ACC112 (cell line): ENCODE results near the gene EFCAB12.
A peak's percentile ranks its signal among the peaks of the same experiment; 100 is the strongest.

Experiments
- H2AFZ ChIP-seq: fragments of 200-600 bp; sonication (generic); one replicate; pipeline ENCODE4 v1.6.0; 2017; ENCODE audit warnings: antibody characterized with exemption, low read length; ENCODE audit not compliant: unreplicated experiment
- H3K27ac ChIP-seq: fragments of 200-600 bp; sonication (generic); 2 replicates; pipeline ENCODE4 v1.5.1; 2014; ENCODE audit warnings: low read depth, mild to moderate bottlenecking, antibody characterized with exemption, low read length, moderate library complexity
- H3K27me3 ChIP-seq: fragments of 200-600 bp; sonication (generic); 2 replicates; pipeline ENCODE4 v1.6.1; 2014; ENCODE audit warnings: mild to moderate bottlenecking, antibody characterized with exemption, low read length, moderate library complexity, mixed read lengths; ENCODE audit not compliant: insufficient read depth
- H3K36me3 ChIP-seq: fragments of 200-600 bp; sonication (generic); 2 replicates; pipeline ENCODE4 v1.6.1; 2016; ENCODE audit warnings: mild to moderate bottlenecking, antibody characterized with exemption, low read length, moderate library complexity, mixed read lengths; ENCODE audit not compliant: insufficient read depth
- H3K4me1 ChIP-seq: fragments of 200-600 bp; sonication (generic); one replicate; pipeline ENCODE4 v1.6.1; 2016; ENCODE audit warnings: low read length, mixed read lengths; ENCODE audit not compliant: insufficient read depth, unreplicated experiment, control insufficient read depth
- H3K4me3 ChIP-seq: fragments of 200-600 bp; sonication (generic); 2 replicates; pipeline ENCODE4 v1.5.1; 2014; ENCODE audit warnings: mild to moderate bottlenecking, low read depth, low read length
- H3K79me2 ChIP-seq: fragments of 200-600 bp; sonication (generic); one replicate; pipeline ENCODE4 v1.6.0; 2016; ENCODE audit warnings: low read length; ENCODE audit not compliant: control insufficient read depth, unreplicated experiment, insufficient read depth

Gene EFCAB12

DNA sequence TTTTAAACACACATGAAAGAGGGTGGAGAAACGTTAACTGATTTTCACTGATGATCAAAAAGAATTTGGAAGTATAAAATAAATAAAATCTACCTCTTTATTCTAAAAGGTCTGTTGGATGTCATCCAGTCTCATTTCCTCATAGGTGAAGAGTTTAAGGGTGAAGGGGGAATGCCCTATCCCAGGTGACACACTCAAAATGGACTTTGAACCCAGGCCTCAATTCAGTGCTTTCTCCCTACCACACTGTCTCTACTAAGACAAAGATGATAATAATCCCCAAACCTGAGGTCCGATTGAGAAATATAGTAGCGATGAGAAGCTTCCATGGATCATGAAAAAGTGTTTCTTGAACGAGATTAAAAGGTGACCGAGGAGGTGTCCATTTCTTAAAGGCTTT lies 5.1 kb upstream of the EFCAB12 start:
- Histone ChIP-seq H3K36me3 (peaks cover 45% of the 10 kb centered on the region), H3K4me1 (peaks cover 34% of the 10 kb centered on the region), H3K27ac (no peak overlapping the region), H3K79me2 (peaks cover 31% of the 10 kb centered on the region), H2AFZ (no peak overlapping the region), H3K4me3 (no peak overlapping the region), H3K27me3 (no peaks in the 10 kb centered on the region)

DNA sequence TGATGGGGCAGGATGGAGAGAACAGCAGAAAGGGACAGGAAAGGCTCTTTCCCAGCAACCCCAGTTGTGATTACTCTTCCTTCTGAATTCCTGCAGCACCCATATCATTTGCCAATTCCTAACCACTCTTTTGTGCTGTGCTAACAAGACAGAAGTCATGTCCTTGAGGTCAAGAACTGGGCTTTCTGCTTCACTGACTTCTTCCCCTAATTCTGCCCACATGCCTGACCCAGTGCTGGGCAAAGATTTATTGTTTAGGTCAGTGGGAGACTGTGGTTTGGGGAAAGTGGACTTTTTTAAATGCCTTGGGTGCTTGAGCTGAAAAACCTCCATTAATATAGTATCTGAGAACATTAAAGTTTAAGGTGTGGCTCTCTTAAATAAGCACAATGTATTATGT lies 4.2 kb upstream of the EFCAB12 start:
- Histone ChIP-seq H3K27ac (no peak overlapping the region), H3K36me3 (peaks cover 45% of the 10 kb centered on the region), H2AFZ (no peak overlapping the region), H3K79me2 (peaks cover 22% of the 10 kb centered on the region), H3K27me3 (no peaks in the 10 kb centered on the region; the same call in 1 of the 2 replicates), H3K4me3 (no peak overlapping the region), H3K4me1 (peaks cover 29% of the 10 kb centered on the region)

DNA sequence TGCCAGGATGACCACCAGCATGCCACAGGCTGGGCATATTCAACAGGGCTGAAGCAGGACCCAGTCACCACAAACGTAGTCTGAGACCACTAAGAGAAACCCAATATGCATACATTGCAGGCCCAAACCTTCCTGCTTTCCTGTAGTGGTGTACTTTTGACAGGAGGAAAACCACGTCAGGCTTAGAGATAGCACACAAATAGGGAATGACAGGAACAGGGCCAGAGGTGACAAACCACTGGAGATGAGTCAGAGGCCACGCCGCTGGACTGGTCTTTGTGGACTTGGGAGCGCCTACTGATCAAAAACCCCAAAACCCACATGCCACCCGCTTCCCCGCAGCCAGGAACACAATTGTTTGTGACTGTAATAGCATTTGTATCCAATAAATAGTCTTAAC lies 3.6 kb upstream of the EFCAB12 start:
- H3K36me3 ChIP-seq: peaks cover 43% of the 10 kb centered on the region
- H3K79me2 ChIP-seq: peaks cover 18% of the 10 kb centered on the region
- no peak overlapping the region for H3K27ac ChIP-seq
- H3K4me3 ChIP-seq: no peak overlapping the region
- no peaks in the 10 kb centered on the region; the same call in 1 of the 2 replicates for H3K27me3 ChIP-seq
- peaks cover 28% of the 10 kb centered on the region for H3K4me1 ChIP-seq
- no peak overlapping the region for H2AFZ ChIP-seq

DNA sequence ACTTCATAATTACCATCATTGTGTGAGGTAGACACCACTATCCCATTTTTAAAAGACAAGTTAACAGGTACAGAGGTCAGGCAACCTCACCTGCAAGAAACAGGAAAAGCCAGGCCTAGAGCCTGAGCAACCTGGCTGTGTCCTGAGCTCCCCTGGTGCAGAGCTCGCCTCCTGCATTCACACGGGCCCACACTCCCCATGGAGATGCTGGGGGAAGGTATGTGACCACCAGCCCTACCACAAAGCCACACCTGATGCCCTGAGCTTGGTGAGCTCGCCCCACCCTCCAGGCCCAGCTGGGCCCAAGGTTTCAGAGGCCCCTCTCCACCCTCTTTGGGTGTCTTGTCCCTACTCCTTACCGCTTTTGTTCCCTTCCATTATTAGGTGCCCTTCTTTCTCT lies 1.2 kb upstream of the EFCAB12 start:
- H3K4me1 ChIP-seq: peaks cover 6% of the 10 kb centered on the region
- peaks cover 30% of the 10 kb centered on the region for H3K36me3 ChIP-seq
- H3K4me3 ChIP-seq: no peak overlapping the region
- H2AFZ ChIP-seq: no peak overlapping the region
- no peaks in the 10 kb centered on the region; the same call in 1 of the 2 replicates for H3K27me3 ChIP-seq
- H3K79me2 ChIP-seq: no peaks in the 10 kb centered on the region
- no peak overlapping the region for H3K27ac ChIP-seq

DNA sequence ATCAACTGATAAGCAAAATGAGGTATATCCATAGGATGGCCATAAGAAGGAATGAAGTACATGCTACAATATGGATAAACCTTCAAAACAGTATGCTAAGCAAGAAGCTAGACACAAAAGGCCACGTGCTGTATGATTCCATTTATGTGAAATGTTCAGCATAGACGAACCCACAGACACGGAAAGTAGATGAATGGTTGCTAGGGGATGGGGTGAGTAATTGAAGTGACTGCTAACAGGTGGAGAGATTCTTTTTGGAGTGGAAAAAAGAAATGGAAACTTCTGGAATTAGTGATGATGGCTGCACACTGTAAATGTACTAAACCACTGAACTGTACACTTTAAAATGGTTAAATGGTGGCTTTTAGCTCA lies 630 bp upstream of the EFCAB12 start:
- no peaks in the 10 kb centered on the region; the same call in 1 of the 2 replicates for H3K27me3 ChIP-seq
- H3K27ac ChIP-seq: peak overlapping the region; percentile 21; the same call in 1 of the 2 replicates
- H3K4me1 ChIP-seq: peaks cover 6% of the 10 kb centered on the region
- H3K4me3 ChIP-seq: peak overlapping the region; percentile 81
- no peaks in the 10 kb centered on the region for H3K79me2 ChIP-seq
- H3K36me3 ChIP-seq: peaks cover 27% of the 10 kb centered on the region
- H2AFZ ChIP-seq: peak overlapping the region; percentile 71

DNA sequence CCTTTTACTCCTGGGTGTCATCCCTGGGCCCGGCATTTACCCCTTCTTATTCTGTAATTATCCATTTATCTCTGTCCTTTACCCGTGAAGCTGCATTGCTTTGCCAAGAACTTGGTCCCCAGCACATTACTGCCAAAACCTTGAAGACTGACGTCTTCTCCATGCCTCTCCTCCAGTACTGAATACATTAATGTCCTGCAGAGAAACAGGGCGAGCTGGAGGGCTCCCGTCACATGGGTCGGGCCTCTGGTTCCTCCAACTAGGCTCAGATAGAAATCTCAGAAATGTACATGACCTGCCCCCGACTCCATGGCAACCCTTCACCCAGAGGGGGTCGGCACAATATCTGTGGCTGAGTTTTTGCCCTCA lies 445 bp downstream of the EFCAB12 start:
- Histone ChIP-seq H3K4me1 (peaks cover 10% of the 10 kb centered on the region), H2AFZ (peak overlapping the region; percentile 61), H3K27me3 (no peaks in the 10 kb centered on the region; the same call in 1 of the 2 replicates), H3K4me3 (peak overlapping the region; percentile 81), H3K27ac (no peak overlapping the region), H3K79me2 (no peaks in the 10 kb centered on the region), H3K36me3 (peaks cover 17% of the 10 kb centered on the region)

DNA sequence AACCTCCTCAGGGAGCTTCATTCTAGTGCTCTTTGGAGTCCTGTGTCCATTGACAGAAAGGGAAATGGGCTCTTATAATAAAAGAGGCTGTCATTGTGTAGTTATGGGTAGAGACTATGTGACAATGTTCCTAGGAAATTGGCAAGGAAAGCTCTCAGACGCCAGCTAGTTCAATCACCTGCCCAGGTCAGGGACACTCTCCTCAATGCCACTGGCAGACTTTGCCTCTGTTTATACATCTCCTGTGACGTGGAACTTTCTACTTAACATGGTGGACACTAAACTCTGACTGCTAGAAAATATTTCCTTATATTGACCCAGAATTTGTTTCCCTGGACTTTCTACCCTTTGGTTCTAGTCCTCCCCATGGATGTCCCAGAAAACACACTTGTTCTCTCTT lies 2.8 kb downstream of the EFCAB12 start:
- Histone ChIP-seq H3K4me3 (no peak overlapping the region), H3K36me3 (no peaks in the 10 kb centered on the region), H3K79me2 (no peaks in the 10 kb centered on the region), H3K27ac (no peak overlapping the region), H3K4me1 (peaks cover 10% of the 10 kb centered on the region), H3K27me3 (no peaks in the 10 kb centered on the region; the same call in 1 of the 2 replicates), H2AFZ (no peak overlapping the region)

DNA sequence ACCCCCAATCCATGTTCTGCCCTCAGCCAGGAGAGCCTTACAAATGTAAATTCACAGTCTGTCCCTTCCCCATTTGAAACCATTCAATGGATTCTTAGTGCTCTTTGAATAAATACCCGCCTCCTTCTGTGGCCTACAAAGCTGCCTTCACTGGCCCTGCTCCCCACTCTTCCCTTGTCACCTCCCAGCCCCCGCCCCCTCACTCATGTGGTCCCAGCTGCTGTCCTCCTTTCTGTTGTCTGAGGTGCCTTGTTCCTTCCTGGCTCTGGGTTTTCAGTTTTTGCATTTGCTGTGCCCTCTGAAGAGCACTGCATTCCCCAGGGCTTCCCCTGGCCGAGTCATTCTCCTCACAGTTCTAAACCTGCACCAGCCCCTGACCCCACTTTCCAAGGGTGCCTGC lies 3.2 kb downstream of the EFCAB12 start:
- Histone ChIP-seq H3K36me3 (no peaks in the 10 kb centered on the region), H3K27ac (no peak overlapping the region), H3K27me3 (no peaks in the 10 kb centered on the region; the same call in 1 of the 2 replicates), H2AFZ (no peak overlapping the region), H3K79me2 (no peaks in the 10 kb centered on the region), H3K4me3 (no peak overlapping the region), H3K4me1 (peaks cover 10% of the 10 kb centered on the region)

DNA sequence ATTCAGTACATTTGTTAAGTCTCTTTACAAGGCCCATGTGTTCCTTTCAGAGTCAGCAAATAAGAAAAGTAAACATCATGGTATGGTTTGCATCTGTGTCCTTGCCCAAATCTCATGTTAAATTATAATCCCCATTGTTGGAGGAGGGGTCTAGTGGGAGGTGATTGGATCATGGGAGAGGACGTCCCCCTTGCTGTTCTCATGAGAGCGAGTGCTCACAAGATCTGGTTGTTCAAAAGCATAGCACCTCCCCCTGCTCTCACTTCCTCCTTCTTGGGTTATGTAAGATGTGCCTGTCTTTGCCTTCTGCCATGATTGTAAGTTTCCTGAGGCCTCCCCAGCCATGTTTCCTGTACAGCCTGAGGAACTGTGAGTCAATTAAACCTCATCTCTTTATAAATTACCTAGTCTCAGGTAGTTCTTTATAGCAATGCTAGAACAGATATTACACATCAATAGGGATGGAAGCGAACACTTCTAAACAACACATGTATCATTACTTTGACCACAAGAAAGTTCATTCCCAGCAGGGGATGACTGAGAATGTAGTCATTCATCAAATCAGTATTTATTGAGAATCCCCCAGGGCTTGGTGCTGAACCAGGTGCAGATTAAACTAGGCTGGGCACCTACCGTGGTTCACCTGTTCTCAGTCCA lies 4.1 kb downstream of the EFCAB12 start:
- H2AFZ ChIP-seq: no peak overlapping the region
- no peaks in the 10 kb centered on the region for H3K79me2 ChIP-seq
- no peak overlapping the region for H3K4me3 ChIP-seq
- no peak overlapping the region for H3K27ac ChIP-seq
- no peaks in the 10 kb centered on the region for H3K36me3 ChIP-seq
- H3K27me3 ChIP-seq: no peaks in the 10 kb centered on the region; the same call in 1 of the 2 replicates
- peaks cover 10% of the 10 kb centered on the region for H3K4me1 ChIP-seq

DNA sequence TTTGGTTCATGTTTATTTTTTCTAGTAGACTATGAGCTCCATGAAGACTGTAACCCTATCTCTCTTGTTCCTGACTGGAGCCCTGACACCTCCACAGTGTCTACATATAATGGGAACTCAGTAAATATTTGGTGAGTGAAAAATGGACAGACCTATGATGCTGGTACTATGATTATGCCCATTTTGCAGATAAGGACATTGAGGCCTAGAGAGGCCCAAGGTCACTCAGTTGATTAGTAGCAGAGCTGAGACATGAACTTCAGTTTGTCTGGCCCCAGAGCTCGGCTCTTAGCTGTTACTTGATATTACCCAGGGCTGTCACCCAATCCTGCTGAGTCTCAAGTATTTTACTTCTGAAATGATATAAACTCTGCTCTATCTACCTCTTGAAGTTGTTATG lies 5.5 kb downstream of the EFCAB12 start:
- no peak overlapping the region for H3K4me3 ChIP-seq
- H3K36me3 ChIP-seq: no peaks in the 10 kb centered on the region
- H3K4me1 ChIP-seq: peaks cover 4% of the 10 kb centered on the region
- H2AFZ ChIP-seq: no peak overlapping the region
- H3K27ac ChIP-seq: no peak overlapping the region
- no peaks in the 10 kb centered on the region; the same call in 1 of the 2 replicates for H3K27me3 ChIP-seq
- no peaks in the 10 kb centered on the region for H3K79me2 ChIP-seq

DNA sequence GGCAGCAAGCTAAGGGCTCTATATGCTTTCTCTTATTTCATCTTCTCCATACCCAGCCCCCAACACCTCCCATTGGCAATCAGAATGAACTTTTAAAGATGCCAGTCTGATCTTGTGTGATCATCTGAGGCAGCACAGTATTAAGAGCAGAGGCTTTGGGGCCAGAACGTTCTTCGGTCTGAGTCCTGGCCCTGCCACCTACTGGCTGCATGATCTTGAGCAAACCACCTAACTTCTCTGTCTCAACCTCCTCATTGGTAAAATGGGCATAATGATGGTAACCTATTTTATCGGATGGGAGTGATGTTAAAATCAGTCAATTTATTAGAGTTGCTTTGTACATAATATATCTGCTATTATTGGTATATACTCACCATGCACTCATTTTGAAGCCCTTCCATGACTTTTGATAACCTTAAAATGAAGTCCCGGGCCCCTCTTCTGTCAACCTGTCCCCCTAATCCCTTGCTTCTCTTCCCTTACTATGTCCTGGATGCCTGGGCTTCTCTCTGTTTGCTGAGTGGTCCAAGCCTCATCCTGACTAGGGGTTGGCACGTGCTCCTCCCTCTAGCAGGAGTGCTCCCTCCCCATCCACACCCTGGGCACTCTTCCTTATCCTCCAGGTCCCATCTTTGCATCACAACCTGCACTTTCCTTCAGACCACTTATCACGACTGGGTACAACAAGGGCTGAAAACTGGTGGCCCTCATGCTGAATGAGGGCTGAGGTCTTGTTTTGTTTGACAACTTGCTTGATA lies 6.3 kb downstream of the EFCAB12 start:
- H3K27me3 ChIP-seq: no peaks in the 10 kb centered on the region
- H3K4me1 ChIP-seq: peaks cover 4% of the 10 kb centered on the region
- no peak overlapping the region for H2AFZ ChIP-seq
- no peak overlapping the region for H3K4me3 ChIP-seq
- no peaks in the 10 kb centered on the region for H3K79me2 ChIP-seq
- no peak overlapping the region for H3K27ac ChIP-seq
- H3K36me3 ChIP-seq: no peaks in the 10 kb centered on the region
